Smooth muscle cell (in vitro differentiated cells): ENCODE results near the gene RSPRY1. TPM values are rescaled to one million over a fixed set of nuclear protein-coding genes. Genes with fewer than 3 reads are reported as not detected.

Source experiments
- DNase-seq: peaks from one replicate; lab custom pipeline; 2025; ENCODE audit not compliant: unreplicated experiment; lab: John Stamatoyannopoulos, UW
- H2AFZ ChIP-seq: fragments of 200-600 bp; sonication (generic); 2 replicates; pipeline ENCODE4 v1.6.0; 2016; ENCODE audit warnings: antibody characterized with exemption, low read depth, mild to moderate bottlenecking
- H3F3A ChIP-seq: fragments of 200-600 bp; sonication (generic); 2 replicates; pipeline ENCODE4 v1.6.0; 2017; ENCODE audit warnings: antibody characterized with exemption, low read depth
- H3K27ac ChIP-seq: fragments of 200-600 bp; sonication (generic); 2 replicates; pipeline ENCODE4 v1.5.1; 2016; ENCODE audit warnings: low read depth, mild to moderate bottlenecking
- H3K27me3 ChIP-seq: fragments of 200-600 bp; sonication (generic); 2 replicates; pipeline ENCODE4 v1.6.1; 2016; ENCODE audit warnings: low read depth, mild to moderate bottlenecking
- H3K36me3 ChIP-seq: fragments of 200-600 bp; sonication (generic); 2 replicates; pipeline ENCODE4 v1.5.1; 2016; ENCODE audit warnings: low read depth
- H3K4me1 ChIP-seq: fragments of 200-600 bp; sonication (generic); 2 replicates; pipeline ENCODE4 v1.5.1; 2016; ENCODE audit warnings: low read depth
- H3K4me2 ChIP-seq: fragments of 200-600 bp; sonication (generic); 2 replicates; pipeline ENCODE4 v1.6.0; 2016; ENCODE audit warnings: mild to moderate bottlenecking
- H3K4me3 ChIP-seq: fragments of 200-600 bp; sonication (generic); 2 replicates; pipeline ENCODE4 v1.5.1; 2016; ENCODE audit warnings: mild to moderate bottlenecking
- H3K79me2 ChIP-seq: fragments of 200-600 bp; sonication (generic); 2 replicates; pipeline ENCODE4 v1.6.0; 2016; ENCODE audit warnings: low read depth, mild to moderate bottlenecking
- H3K9ac ChIP-seq: fragments of 200-600 bp; sonication (generic); 2 replicates; pipeline ENCODE4 v1.6.0; 2016; ENCODE audit warnings: low read depth
- H3K9me3 ChIP-seq: fragments of 200-600 bp; sonication (generic); replicated peaks from 2 replicates; pipeline ENCODE4 v1.5.1; 2016; ENCODE audit warnings: low read depth
- H4K20me1 ChIP-seq: fragments of 200-600 bp; sonication (generic); 2 replicates; pipeline ENCODE4 v1.6.0; 2016; ENCODE audit warnings: low read depth
- CTCF ChIP-seq: fragments of 200-600 bp; sonication (generic); IDR thresholded peaks from 2 replicates; pipeline ENCODE4 v1.5.1; 2017; ENCODE audit warnings: borderline replicate concordance, mild to moderate bottlenecking, antibody characterized with exemption; ENCODE audit not compliant: insufficient read depth, poor library complexity, severe bottlenecking
- WGBS: methylation state at CpG from one replicate; pipeline ENCODE4 v1.1.7; 2016; ENCODE audit warnings: low lambda C conversion rate; 5-methylcytosine and 5-hydroxymethylcytosine counted together
- polyA plus RNA-seq: library from polyadenylated mRNA; unstranded; fragments of >200 nt; fragmentation: Nextera tagmentation; extraction: Ambion mirVana; gene quantifications from 2 replicates; pipeline ENCODE4 v1.2.1, GENCODE V29; 2016
- total RNA-seq: library from RNA; depleted of rRNA; stranded (reverse); fragments of >200 nt; gene quantifications from 2 replicates; pipeline ENCODE4 v1.2.3, GENCODE V29; 2014

The RSPRY1 gene
- total and polyA plus RNA-seq, 2 experiments from 2014 or later, result 42.0 to 57.1 TPM

DNA sequence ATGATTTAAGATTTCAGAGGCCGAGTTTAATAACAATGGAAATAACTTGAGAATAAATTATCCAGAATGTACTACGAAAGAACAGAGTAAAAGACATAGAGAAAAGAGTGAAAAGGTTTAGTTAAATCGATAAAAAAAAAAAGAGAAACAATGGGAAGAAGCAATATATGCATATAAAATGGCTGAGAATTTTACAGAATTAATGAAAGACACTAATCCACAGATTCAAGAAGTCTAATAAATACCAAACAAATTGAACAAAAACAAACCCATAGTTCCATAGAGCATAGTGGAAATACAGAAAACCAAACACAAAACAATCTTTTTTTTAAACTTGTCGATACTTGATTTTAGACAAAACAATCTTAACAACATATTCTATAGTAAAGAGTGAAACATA is 2.0 kb upstream of the RSPRY1 start:
- H3K9me3 ChIP-seq, result no peaks in the 10 kb centered on the region
- H3K4me3 ChIP-seq, result no peak overlapping the region
- peaks cover 10% of the 10 kb centered on the region for H3F3A ChIP-seq
- H3K79me2 ChIP-seq, result peaks cover 79% of the 10 kb centered on the region
- no peaks in the 10 kb centered on the region for H3K36me3 ChIP-seq
- H3K27ac ChIP-seq, result no peak overlapping the region
- peaks cover 33% of the 10 kb centered on the region for H3K4me1 ChIP-seq
- 96% methylated on average over 4 of the region's 4 CpGs for WGBS
- H2AFZ ChIP-seq, result no peak overlapping the region
- H3K9ac ChIP-seq, result no peak overlapping the region
- DNase-seq, result no peak
- peak overlapping the region; percentile 87 for H3K4me2 ChIP-seq
- no peaks in the 10 kb centered on the region for H3K27me3 ChIP-seq
- TF ChIP-seq CTCF, result no peak
- H4K20me1 ChIP-seq, result peaks cover 23% of the 10 kb centered on the region

DNA sequence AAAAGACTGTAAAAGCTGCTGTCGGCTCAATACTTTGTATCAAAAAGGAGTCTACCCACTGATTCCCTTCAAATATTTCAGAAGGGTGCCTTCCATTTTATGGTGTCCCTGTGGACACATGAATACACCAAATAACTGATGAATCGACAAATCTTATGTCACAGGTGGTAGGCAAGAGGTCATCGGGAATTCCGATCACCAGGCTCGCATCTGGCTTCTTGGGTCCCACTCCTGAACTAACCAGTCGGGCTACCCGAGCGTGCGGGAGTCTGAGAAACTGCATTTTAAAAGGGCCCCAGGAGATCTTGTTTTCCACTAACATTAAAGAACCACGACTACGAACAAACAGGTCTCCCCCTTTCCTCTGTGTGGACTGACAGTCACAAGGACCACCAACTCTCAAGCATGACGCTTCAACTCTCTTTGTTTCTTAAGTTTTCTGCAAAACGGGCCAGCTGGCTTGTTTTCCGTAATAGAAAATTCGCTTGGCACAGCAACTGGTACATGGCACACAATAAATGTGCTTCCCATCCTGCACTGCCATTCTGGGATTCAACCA is 1.2 kb upstream of the RSPRY1 start:
- H3K4me2 ChIP-seq, result peak overlapping the region; percentile 87
- DNase-seq, result no peak
- peak overlapping the region; percentile 84 for H3K27ac ChIP-seq
- H3K79me2 ChIP-seq, result peaks cover 88% of the 10 kb centered on the region
- no peaks in the 10 kb centered on the region for H3K27me3 ChIP-seq
- peaks cover 27% of the 10 kb centered on the region for H3K4me1 ChIP-seq
- H2AFZ ChIP-seq, result peak overlapping the region; percentile 80
- peak overlapping the region; percentile 90 for H3K9ac ChIP-seq
- no peaks in the 10 kb centered on the region for H3K36me3 ChIP-seq
- H3K4me3 ChIP-seq, result peak overlapping the region; percentile 75
- peaks cover 19% of the 10 kb centered on the region for H4K20me1 ChIP-seq
- peaks cover 10% of the 10 kb centered on the region for H3F3A ChIP-seq
- TF ChIP-seq CTCF, result no peak
- WGBS, result 25% methylated on average over 15 of the region's 15 CpGs
- H3K9me3 ChIP-seq, result no peaks in the 10 kb centered on the region

GRCh38 chr16:57185446-57185944 is 634 bp upstream of the RSPRY1 start:
- TF ChIP-seq CTCF, result no peak
- 2% methylated on average over 35 of the region's 37 CpGs for WGBS

More at GRCh38 chr16:57185446-57185944, 634 bp upstream of the RSPRY1 start:
- Histone ChIP-seq H3K9ac (peak overlapping the region; percentile 90), H3K36me3 (no peaks in the 10 kb centered on the region), H3K27ac (peak overlapping the region; percentile 84), H2AFZ (peak overlapping the region; percentile 80), H3K79me2 (peaks cover 88% of the 10 kb centered on the region), H3K4me2 (peak overlapping the region; percentile 87), H3F3A (peaks cover 10% of the 10 kb centered on the region), H4K20me1 (peaks cover 21% of the 10 kb centered on the region), H3K4me3 (peak overlapping the region; percentile 75), H3K27me3 (no peaks in the 10 kb centered on the region), H3K4me1 (peaks cover 27% of the 10 kb centered on the region), H3K9me3 (no peaks in the 10 kb centered on the region)
- no peak for DNase-seq
